Upper lobe of left lung (tissue), 4 donors: Measurements from ENCODE around the gene PSMD2.

Experiments used
- CTCF ChIP-seq, 6 experiments: fragments of 450-650 bp in 4 of 6; fragments of 200-600 bp in 2 of 6; sonication (generic) in 2 of 6; IDR thresholded peaks; one replicate each; pipeline ENCODE4 v1.5.1; 2016 to 2019; ENCODE audit warnings: antibody characterized with exemption in 6 of 6
- POLR2AphosphoS5 ChIP-seq, 2 donors: sonication (generic); formaldehyde crosslinking; IDR thresholded peaks; one replicate each; pipeline ENCODE4 v1.5.1; 2017; ENCODE audit warnings: antibody characterized with exemption in 2 of 2

- TF ChIP-seq POLR2AphosphoS5 (IDR thresholded peaks at IDR 0.05) (no peak), CTCF (IDR thresholded peaks at IDR 0.05) (no peak)
Measured at GRCh38 chr3:184333700-184334099, 34.7 kb downstream of the PSMD2 start.
